Neural progenitor cell (in vitro differentiated cells): ENCODE results near the gene IL2RG. TPM values are rescaled to one million over a fixed set of nuclear protein-coding genes. Genes with fewer than 3 reads are reported as not detected.

Experiments used
- DNase-seq: peaks from one replicate; pipeline ENCODE4 v3.0.0-alpha.2; 2016; ENCODE audit warnings: low spot score
- H2AFZ ChIP-seq: fragments of 200-600 bp; sonication (generic); replicated peaks from 2 replicates; pipeline ENCODE4 v1.6.1; 2016; ENCODE audit warnings: antibody characterized with exemption
- H3F3A ChIP-seq: fragments of 200-600 bp; sonication (generic); 2 replicates; pipeline ENCODE4 v1.6.1; 2016; ENCODE audit warnings: antibody characterized with exemption, low read depth
- H3K27ac ChIP-seq: fragments of 200-600 bp; sonication (generic); 2 replicates; pipeline ENCODE4 v1.5.1; 2016; ENCODE audit warnings: mild to moderate bottlenecking
- H3K27me3 ChIP-seq: fragments of 200-600 bp; sonication (generic); 2 replicates; pipeline ENCODE4 v1.6.1; 2016; ENCODE audit warnings: mild to moderate bottlenecking, moderate library complexity
- H3K36me3 ChIP-seq: fragments of 200-600 bp; sonication (generic); 2 replicates; pipeline ENCODE4 v1.5.1; 2016
- H3K4me1 ChIP-seq: fragments of 200-600 bp; sonication (generic); 2 replicates; pipeline ENCODE4 v1.6.1; 2016; ENCODE audit warnings: mixed run types
- H3K4me2 ChIP-seq: fragments of 200-600 bp; sonication (generic); 2 replicates; pipeline ENCODE4 v1.6.1; 2016
- H3K4me3 ChIP-seq: fragments of 200-600 bp; sonication (generic); 2 replicates; pipeline ENCODE4 v1.5.1; 2016
- H3K79me2 ChIP-seq: fragments of 200-600 bp; sonication (generic); 2 replicates; pipeline ENCODE4 v1.6.1; 2016; ENCODE audit warnings: low read depth
- H3K9ac ChIP-seq: fragments of 200-600 bp; sonication (generic); 2 replicates; pipeline ENCODE4 v1.6.1; 2016
- H3K9me3 ChIP-seq: fragments of 200-600 bp; sonication (generic); 2 replicates; pipeline ENCODE4 v1.5.1; 2016; ENCODE audit warnings: low read depth
- H4K20me1 ChIP-seq: fragments of 200-600 bp; sonication (generic); 2 replicates; pipeline ENCODE4 v1.6.1; 2016; ENCODE audit warnings: low read depth
- H3K27ac Mint-ChIP-seq: 3 replicates; pipeline ENCODE4 v1.8.0; 2021; ENCODE audit warnings: mixed read lengths
- H3K27me3 Mint-ChIP-seq: 2 replicates; pipeline ENCODE4 v1.8.0; 2022; ENCODE audit warnings: low read depth, mild to moderate bottlenecking, inconsistent platforms, moderate library complexity, mixed read lengths; ENCODE audit not compliant: insufficient read depth
- H3K36me3 Mint-ChIP-seq: 3 replicates; pipeline ENCODE4 v1.8.0; 2021; ENCODE audit warnings: mixed read lengths
- H3K4me1 Mint-ChIP-seq: 3 replicates; pipeline ENCODE4 v1.8.0; 2021; ENCODE audit warnings: mixed read lengths
- H3K4me3 Mint-ChIP-seq: 3 replicates; pipeline ENCODE4 v1.8.0; 2021; ENCODE audit warnings: mild to moderate bottlenecking, moderate library complexity, mixed read lengths
- H3K9me3 Mint-ChIP-seq: 3 replicates; pipeline ENCODE4 v1.8.0; 2020; ENCODE audit warnings: mixed read lengths
- EZH2 ChIP-seq: fragments of 200-600 bp; sonication (generic); IDR thresholded peaks from 2 replicates; pipeline ENCODE4 v1.6.1; 2017; ENCODE audit warnings: antibody characterized with exemption, mild to moderate bottlenecking, moderate library complexity
- EZH2phosphoT487 ChIP-seq: fragments of 200-600 bp; sonication (generic); IDR thresholded peaks from 2 replicates; pipeline ENCODE4 v1.6.1; 2017; ENCODE audit warnings: antibody characterized with exemption
- total RNA-seq: library from RNA; depleted of rRNA; stranded (reverse); fragments of >200 nt; gene quantifications from 2 replicates; pipeline ENCODE4 v1.2.3, GENCODE V29; 2015; ENCODE audit warnings: low replicate concordance
- TF ChIP-seq, protein P1 (sequence below): fragments of 200-600 bp; sonication (generic); IDR thresholded peaks from 2 replicates; pipeline ENCODE4 v1.5.1; 2017; ENCODE audit warnings: antibody characterized with exemption, mild to moderate bottlenecking

The IL2RG gene
- total RNA-seq, 1 donor from 2014 or later, result not detected

DNA sequence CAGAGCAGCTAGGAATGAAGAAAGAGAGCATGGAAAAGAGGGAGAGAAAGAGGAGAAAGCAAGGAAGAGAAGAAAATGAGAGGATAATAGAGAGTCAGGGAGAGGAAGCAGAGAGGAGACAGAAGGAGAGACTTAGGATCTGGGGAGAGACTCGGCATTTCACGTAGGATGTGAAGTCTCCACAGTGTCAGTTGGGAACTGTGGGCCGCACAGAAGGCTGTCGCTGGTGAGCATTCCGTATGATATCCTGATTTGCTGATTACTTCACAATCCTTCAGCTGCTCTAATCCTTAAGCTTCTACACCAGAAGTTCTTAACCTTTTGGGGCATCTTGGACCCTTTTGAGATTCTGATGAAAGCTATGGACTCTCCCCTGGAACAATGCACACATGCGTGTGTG is 47.2 kb upstream of the IL2RG start:
- Mint-ChIP-seq H3K4me3 (no peak overlapping the region), H3K36me3 (peaks cover 25% of the 10 kb centered on the region), H3K4me1 (peaks cover 16% of the 10 kb centered on the region), H3K27ac (no peak overlapping the region), H3K27me3 (peaks cover 6% of the 10 kb centered on the region), H3K9me3 (peaks cover 6% of the 10 kb centered on the region)
- Histone ChIP-seq H3K79me2 (no peaks in the 10 kb centered on the region), H2AFZ (no peak overlapping the region), H3K4me2 (no peak overlapping the region), H3K9me3 (no peaks in the 10 kb centered on the region), H3K36me3 (no peaks in the 10 kb centered on the region), H3K27ac (no peak overlapping the region), H3K9ac (no peak overlapping the region), H3K27me3 (no peaks in the 10 kb centered on the region), H3K4me3 (no peak overlapping the region), H3F3A (no peaks in the 10 kb centered on the region), H4K20me1 (no peaks in the 10 kb centered on the region), H3K4me1 (no peaks in the 10 kb centered on the region)
- no peak for DNase-seq
- no peak for TF ChIP-seq EZH2phosphoT487
- TF ChIP-seq, protein P1, sequence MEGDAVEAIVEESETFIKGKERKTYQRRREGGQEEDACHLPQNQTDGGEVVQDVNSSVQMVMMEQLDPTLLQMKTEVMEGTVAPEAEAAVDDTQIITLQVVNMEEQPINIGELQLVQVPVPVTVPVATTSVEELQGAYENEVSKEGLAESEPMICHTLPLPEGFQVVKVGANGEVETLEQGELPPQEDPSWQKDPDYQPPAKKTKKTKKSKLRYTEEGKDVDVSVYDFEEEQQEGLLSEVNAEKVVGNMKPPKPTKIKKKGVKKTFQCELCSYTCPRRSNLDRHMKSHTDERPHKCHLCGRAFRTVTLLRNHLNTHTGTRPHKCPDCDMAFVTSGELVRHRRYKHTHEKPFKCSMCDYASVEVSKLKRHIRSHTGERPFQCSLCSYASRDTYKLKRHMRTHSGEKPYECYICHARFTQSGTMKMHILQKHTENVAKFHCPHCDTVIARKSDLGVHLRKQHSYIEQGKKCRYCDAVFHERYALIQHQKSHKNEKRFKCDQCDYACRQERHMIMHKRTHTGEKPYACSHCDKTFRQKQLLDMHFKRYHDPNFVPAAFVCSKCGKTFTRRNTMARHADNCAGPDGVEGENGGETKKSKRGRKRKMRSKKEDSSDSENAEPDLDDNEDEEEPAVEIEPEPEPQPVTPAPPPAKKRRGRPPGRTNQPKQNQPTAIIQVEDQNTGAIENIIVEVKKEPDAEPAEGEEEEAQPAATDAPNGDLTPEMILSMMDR, result no peak
- no peak for TF ChIP-seq EZH2

DNA sequence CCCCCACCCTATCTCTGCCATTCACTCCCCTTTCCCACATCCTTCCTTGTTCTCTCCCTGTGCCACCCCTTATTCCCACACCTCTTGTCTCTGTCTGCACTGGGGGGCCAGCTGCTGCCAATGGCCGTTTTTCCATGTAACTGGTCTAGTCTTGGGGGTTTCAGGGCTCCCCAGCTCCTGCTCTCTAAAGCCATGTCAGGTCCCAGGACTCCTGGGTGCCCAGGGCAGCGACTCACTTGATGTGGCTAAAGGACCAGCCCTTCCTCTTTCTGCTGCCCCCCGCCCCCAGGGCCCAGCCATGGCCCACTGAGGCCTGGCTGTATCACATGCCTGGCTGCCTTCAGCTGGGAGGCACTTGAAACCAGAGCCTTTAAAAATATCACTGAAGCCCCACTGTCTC is 43.3 kb upstream of the IL2RG start:
- TF ChIP-seq, protein P1, result no peak
- TF ChIP-seq EZH2phosphoT487, result no peak
- TF ChIP-seq EZH2, result no peak
- H3K36me3 Mint-ChIP-seq, result peaks cover 21% of the 10 kb centered on the region
- Histone ChIP-seq H3K36me3 (no peaks in the 10 kb centered on the region), H3K79me2 (no peaks in the 10 kb centered on the region), H3K4me1 (no peaks in the 10 kb centered on the region), H3K27ac (no peak overlapping the region), H3K27me3 (no peaks in the 10 kb centered on the region), H3K9me3 (no peaks in the 10 kb centered on the region), H2AFZ (no peak overlapping the region), H3K9ac (no peak overlapping the region), H4K20me1 (no peaks in the 10 kb centered on the region), H3K4me2 (no peak overlapping the region), H3F3A (no peaks in the 10 kb centered on the region), H3K4me3 (no peak overlapping the region)
- H3K4me3 Mint-ChIP-seq, result no peak overlapping the region
- H3K27me3 Mint-ChIP-seq, result peaks cover 12% of the 10 kb centered on the region
- H3K9me3 Mint-ChIP-seq, result peaks cover 6% of the 10 kb centered on the region
- H3K4me1 Mint-ChIP-seq, result no peaks in the 10 kb centered on the region
- H3K27ac Mint-ChIP-seq, result no peak overlapping the region
- no peak for DNase-seq

DNA sequence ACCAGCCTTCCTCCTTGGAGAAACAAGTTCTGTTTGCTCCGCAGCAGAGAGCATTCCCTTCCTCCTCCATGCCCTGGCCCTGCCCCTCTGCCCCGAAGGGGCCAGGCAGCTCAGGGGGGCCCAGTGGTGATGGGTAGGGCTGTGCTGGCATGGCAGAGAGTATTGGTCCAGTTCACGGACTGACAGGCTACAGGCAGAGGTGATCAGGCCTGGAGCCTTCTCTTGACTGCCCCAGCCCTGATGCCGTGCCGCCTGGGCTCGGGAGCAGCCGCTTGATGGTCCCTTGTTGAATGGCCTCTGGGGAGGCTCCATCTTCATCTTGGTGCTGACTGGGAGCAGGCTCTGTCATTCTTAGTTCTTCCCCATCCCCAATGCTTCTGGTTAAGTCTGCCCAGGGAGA is 42.8 kb upstream of the IL2RG start:
- no peak overlapping the region for H3K4me3 ChIP-seq
- H3K9me3 ChIP-seq, result no peaks in the 10 kb centered on the region
- H3K4me3 Mint-ChIP-seq, result no peak overlapping the region
- no peaks in the 10 kb centered on the region for H3F3A ChIP-seq
- peaks cover 18% of the 10 kb centered on the region for H3K36me3 Mint-ChIP-seq
- H3K9me3 Mint-ChIP-seq, result peaks cover 7% of the 10 kb centered on the region
- H4K20me1 ChIP-seq, result no peaks in the 10 kb centered on the region
- H3K36me3 ChIP-seq, result no peaks in the 10 kb centered on the region
- no peak overlapping the region for H3K27ac Mint-ChIP-seq
- H3K79me2 ChIP-seq, result no peaks in the 10 kb centered on the region
- no peak overlapping the region for H3K4me2 ChIP-seq
- DNase-seq, result no peak
- no peaks in the 10 kb centered on the region for H3K4me1 ChIP-seq
- H3K4me1 Mint-ChIP-seq, result peaks cover under 1% of the 10 kb centered on the region
- H3K27ac ChIP-seq, result no peak overlapping the region
- TF ChIP-seq EZH2 (no peak), EZH2phosphoT487 (no peak)
- TF ChIP-seq, protein P1, result no peak
- H2AFZ ChIP-seq, result no peak overlapping the region
- H3K27me3 ChIP-seq, result no peaks in the 10 kb centered on the region
- H3K9ac ChIP-seq, result no peak overlapping the region
- peaks cover 12% of the 10 kb centered on the region for H3K27me3 Mint-ChIP-seq
